ENCODE measurements around the gene ILF3.

- TF ChIP-seq CTCF (IDR thresholded peaks at IDR 0.05) (no peak), POLR2A (IDR thresholded peaks at IDR 0.05) (no peak)
These were observed 17.7 kb upstream of the ILF3 start for GRCh38 chr19:10636304-10636972.
